CD1c-positive myeloid dendritic cell (primary cell): ENCODE measurements around the gene ARV1.
"Not testable (repeated sequence)": the region's sequence is repeated elsewhere in the genome, so short reads cannot be mapped to it uniquely, and the experiment has no call there.

Experiments
- DNase-seq: peaks from one replicate; pipeline ENCODE4 v3.0.0-alpha.2; 2016; ENCODE audit errors: extremely low spot score

Gene ARV1

DNA sequence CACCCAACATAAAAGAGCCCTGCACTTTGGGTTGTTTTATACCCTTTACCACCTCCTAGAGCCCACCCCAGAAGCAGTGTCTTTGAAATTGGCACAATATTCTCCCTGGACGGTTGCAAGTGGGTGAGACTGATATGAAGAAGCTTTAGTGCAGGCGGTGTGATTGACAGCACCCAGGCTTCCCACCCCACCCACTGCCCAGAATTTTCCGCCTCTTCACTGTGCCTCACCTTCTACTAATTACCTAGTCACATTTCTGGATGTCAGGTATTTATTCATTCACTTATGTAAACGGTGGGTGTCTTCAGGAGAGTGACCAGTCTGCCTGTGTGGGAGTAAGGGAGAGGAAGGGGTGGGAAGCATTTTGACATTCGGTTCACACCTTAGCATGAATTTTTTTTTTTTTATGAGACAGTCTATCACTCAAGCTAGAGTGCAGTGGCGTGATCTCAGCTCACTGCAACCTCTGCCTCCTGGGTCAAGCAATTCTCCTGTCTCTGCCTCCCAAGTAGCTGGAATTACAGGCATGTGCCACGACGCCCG is 62.9 kb downstream of the ARV1 start:
- DNase-seq, result no peak

- no peak for DNase-seq
Observed at GRCh38 chr1:231044588-231044987, 65.7 kb downstream of the ARV1 start.

DNA sequence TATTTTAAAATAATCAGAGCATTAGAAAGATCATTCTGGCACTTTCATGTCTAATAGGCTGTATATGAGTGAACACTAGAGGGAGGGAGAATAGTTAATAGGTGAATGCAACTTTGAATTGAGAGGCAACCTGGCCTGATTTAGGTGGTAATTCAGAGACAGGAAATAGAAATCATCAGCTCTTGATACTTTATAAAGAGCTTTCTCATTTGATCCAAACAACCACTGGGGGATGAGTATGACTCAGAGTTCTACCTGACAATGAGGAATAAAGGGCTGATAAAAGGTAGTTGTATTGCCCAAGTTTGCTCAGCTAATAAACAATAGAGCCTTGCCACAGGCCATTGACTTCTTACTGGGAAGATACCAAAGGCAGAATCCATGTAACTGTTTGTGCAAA is 66.4 kb downstream of the ARV1 start:
- no peak for DNase-seq

DNA sequence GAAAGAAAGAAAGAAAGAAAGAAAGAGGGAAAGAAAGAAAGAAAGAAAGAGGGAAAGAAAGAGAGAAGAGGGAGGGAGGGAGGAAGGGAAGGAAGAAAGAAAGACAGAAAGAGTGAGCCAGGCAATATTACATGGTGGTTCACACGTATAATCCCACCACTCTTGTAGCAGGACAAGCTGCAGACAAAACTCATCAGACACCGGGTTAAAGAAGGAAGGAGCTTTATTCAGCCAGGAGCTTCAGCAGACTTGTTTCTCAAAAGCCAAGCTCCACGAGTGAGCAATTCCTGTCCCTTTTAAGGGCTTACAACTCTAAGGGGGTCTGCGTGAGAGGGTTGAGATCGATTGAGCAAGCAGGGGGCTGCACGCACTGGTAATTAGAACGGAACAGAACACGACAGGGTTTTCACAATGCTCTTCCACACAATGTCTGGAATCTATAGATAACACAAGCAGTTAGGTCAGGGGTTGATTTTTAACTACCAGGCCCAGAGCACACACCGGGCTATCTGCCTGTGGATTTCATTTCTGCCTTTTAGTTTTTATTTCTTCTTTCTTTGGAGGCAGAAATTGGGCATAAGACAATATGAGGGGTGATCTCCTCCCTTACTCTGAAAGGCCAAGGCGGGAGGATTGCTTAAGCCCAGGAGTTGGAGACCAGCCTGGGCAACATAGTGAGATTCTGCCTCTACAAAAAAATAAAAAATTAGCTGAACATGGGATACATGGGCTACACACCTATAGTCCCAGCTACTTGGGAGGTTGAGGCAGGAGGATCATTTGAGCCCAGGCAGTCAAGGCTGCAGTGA is 67.2 kb downstream of the ARV1 start:
- DNase-seq, result not testable (repeated sequence)

GRCh38 chr1:231046730-231047395 is 68.0 kb downstream of the ARV1 start:
- no peak for DNase-seq

- DNase-seq, result not testable (repeated sequence)
Observed at GRCh38 chr1:231047529-231047928, 68.6 kb downstream of the ARV1 start.

- DNase-seq, result not testable (repeated sequence)
Observed at GRCh38 chr1:231048419-231048818, 69.5 kb downstream of the ARV1 start.

DNA sequence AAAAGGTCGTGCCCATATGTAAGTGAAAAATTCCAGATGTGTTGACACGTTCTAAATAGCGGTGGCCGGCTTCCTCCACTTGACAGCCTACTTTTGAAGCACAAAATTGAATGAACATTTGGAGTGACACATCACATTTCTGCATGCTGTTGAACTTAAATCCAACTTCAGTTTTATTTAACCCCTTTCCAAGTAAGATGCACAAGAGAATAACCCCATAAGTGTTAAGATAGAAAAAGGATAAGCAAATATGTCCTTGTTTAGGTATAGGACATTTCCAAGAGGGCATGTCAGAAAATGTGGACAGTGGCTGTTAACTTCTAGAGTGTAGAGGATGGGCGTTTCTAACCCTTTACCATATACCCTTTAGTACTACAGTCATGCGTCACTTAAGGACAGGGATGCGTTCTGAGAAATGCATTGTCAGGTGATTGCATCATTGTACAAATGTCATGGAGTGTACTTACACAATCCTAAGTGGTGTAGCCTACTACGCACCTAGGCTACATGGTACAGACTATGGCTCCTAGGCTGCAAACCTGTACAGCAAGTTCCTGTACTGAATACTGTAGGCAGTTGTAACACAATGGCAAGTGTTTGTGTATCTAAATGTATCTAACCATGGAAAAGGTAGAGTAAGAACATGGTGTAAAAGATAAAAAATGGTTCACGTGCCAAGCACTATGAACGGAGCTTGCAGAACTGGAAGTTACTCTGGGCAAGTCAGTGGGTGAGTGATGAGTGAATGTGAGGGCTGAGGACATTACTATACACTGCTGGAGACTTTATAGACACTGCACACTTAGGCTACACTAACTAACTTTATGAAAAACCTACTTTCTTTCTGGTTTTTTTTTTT is 70.5 kb downstream of the ARV1 start:
- DNase-seq, result no peak
